ENCODE measurements around the gene PTH1R.

DNA sequence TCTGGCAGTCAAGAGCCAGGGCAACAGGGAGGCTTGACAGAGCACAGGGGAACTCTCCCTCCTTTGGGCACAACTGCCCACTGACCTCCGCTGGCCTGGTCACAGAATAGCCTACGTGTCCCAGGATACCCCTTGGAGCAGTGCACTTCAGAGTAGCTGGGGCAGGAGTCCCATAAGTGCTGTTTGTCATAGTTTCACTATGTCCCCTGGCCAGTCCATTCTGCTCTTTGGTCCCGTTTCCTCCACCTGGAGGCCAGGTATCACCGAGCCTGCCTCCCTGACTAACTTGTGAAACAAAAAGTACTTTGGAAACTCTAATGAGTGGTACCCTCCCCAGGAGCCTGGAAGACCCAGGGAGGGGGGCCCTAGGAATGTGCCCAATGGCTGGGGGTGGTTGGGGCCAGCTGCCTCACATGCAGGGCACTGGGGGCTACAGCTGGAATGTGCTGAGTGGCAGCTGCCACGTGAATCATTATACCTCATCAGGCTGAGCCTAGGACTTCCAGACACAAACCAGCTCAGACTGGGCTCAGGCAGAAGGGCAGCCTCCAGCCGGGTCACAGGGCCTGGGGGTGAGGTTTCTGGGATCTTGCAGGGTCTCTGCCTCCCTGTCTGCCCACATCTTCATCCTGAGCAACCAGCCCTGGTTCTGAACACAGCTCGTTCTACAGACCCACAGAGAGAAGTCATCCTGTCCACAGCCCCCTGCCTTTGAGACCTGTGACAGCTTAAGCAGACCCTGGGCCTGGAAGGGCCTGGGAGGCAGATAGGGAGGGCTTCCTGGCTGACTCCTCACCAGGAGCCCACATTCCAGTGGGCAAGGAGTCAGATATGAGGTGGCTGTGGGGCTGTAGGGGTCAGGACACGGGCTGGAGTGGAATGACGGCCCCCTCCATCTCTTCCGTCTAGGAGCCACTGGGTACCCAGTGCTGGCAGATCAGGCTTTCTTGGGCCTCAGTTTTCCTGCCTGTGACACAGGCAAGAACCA is 914 bp upstream of the PTH1R start:
- TF ChIP-seq POLR2A (IDR thresholded peaks at IDR 0.05) (no peak), POLR2AphosphoS5 (IDR thresholded peaks at IDR 0.05) (no peak), EP300 (IDR thresholded peaks at IDR 0.05) (no peak)
- TF ChIP-seq, protein P1, sequence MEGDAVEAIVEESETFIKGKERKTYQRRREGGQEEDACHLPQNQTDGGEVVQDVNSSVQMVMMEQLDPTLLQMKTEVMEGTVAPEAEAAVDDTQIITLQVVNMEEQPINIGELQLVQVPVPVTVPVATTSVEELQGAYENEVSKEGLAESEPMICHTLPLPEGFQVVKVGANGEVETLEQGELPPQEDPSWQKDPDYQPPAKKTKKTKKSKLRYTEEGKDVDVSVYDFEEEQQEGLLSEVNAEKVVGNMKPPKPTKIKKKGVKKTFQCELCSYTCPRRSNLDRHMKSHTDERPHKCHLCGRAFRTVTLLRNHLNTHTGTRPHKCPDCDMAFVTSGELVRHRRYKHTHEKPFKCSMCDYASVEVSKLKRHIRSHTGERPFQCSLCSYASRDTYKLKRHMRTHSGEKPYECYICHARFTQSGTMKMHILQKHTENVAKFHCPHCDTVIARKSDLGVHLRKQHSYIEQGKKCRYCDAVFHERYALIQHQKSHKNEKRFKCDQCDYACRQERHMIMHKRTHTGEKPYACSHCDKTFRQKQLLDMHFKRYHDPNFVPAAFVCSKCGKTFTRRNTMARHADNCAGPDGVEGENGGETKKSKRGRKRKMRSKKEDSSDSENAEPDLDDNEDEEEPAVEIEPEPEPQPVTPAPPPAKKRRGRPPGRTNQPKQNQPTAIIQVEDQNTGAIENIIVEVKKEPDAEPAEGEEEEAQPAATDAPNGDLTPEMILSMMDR (IDR thresholded peaks at IDR 0.05) = no peak

All from gastroesophageal sphincter (tissue), 3 donors.